ENCODE results near the gene CRIP1. TPM values are rescaled to one million over a fixed set of nuclear protein-coding genes. Genes with fewer than 3 reads are reported as not detected.
A peak's percentile ranks its signal among the peaks of the same experiment; 100 is the strongest.

The CRIP1 gene
- total RNA-seq, 1 donor from 2014 or later: 65.9 TPM

GRCh38 chr14:105492031-105492970 is 5.6 kb downstream of the CRIP1 start:
- DNase-seq: peak; percentile 51
- Histone ChIP-seq H3K27me3 (ENCODE audit: low read depth) (no peaks in the 10 kb centered on the region), H3K36me3 (no peaks in the 10 kb centered on the region), H3K9me3 (replicated peaks) (no peaks in the 10 kb centered on the region), H3K27ac (replicated peaks) (peak overlapping the region; percentile 100), H3K4me3 (peak overlapping the region; percentile 87), H3K4me1 (peaks cover 63% of the 10 kb centered on the region)
- intact Hi-C loops (cut with micrococcal nuclease): no loop called here
- TF ChIP-seq CTCF (IDR thresholded peaks at IDR 0.05; ENCODE audit: borderline replicate concordance): no peak

GRCh38 chr14:105492971-105493871 is 6.5 kb downstream of the CRIP1 start:
- Histone ChIP-seq H3K9me3 (replicated peaks) (no peaks in the 10 kb centered on the region), H3K27me3 (ENCODE audit: low read depth) (no peaks in the 10 kb centered on the region), H3K27ac (replicated peaks) (peak overlapping the region; percentile 100), H3K36me3 (no peaks in the 10 kb centered on the region), H3K4me3 (no peak overlapping the region), H3K4me1 (peaks cover 54% of the 10 kb centered on the region)
- DNase-seq: peak; percentile 15
- no peak for TF ChIP-seq CTCF (IDR thresholded peaks at IDR 0.05; ENCODE audit: borderline replicate concordance)
- intact Hi-C loops (cut with micrococcal nuclease): no loop called here

GRCh38 chr14:105493921-105494605 is 7.4 kb downstream of the CRIP1 start:
- Histone ChIP-seq H3K36me3 (peaks cover 8% of the 10 kb centered on the region), H3K27ac (replicated peaks) (no peak overlapping the region), H3K4me1 (peaks cover 45% of the 10 kb centered on the region), H3K4me3 (no peak overlapping the region), H3K27me3 (ENCODE audit: low read depth) (no peaks in the 10 kb centered on the region), H3K9me3 (replicated peaks) (no peaks in the 10 kb centered on the region)
- intact Hi-C loops (cut with micrococcal nuclease): no loop called here
- TF ChIP-seq CTCF (IDR thresholded peaks at IDR 0.05; ENCODE audit: borderline replicate concordance): no peak
- DNase-seq: peak; percentile 11

GRCh38 chr14:105494606-105494929 is 7.9 kb downstream of the CRIP1 start:
- Histone ChIP-seq H3K4me1 (peaks cover 40% of the 10 kb centered on the region), H3K9me3 (replicated peaks) (no peaks in the 10 kb centered on the region), H3K27ac (replicated peaks) (no peak overlapping the region), H3K4me3 (no peak overlapping the region), H3K27me3 (ENCODE audit: low read depth) (no peaks in the 10 kb centered on the region), H3K36me3 (peaks cover 9% of the 10 kb centered on the region)
- no peak for DNase-seq
- intact Hi-C loops (cut with micrococcal nuclease): no loop called here
- no peak for TF ChIP-seq CTCF (IDR thresholded peaks at IDR 0.05; ENCODE audit: borderline replicate concordance)
